CMK (cell line): Measurements from ENCODE around the gene TRIM72.
A peak's percentile ranks its signal among the peaks of the same experiment; 100 is the strongest.
"Not testable (repeated sequence)": the region's sequence is repeated elsewhere in the genome, so short reads cannot be mapped to it uniquely, and the experiment has no call there.

Experiments
- DNase-seq: peaks from one replicate; pipeline ENCODE4 v3.0.0-alpha.2; 2010; ENCODE audit warnings: low read depth

The TRIM72 gene

DNA sequence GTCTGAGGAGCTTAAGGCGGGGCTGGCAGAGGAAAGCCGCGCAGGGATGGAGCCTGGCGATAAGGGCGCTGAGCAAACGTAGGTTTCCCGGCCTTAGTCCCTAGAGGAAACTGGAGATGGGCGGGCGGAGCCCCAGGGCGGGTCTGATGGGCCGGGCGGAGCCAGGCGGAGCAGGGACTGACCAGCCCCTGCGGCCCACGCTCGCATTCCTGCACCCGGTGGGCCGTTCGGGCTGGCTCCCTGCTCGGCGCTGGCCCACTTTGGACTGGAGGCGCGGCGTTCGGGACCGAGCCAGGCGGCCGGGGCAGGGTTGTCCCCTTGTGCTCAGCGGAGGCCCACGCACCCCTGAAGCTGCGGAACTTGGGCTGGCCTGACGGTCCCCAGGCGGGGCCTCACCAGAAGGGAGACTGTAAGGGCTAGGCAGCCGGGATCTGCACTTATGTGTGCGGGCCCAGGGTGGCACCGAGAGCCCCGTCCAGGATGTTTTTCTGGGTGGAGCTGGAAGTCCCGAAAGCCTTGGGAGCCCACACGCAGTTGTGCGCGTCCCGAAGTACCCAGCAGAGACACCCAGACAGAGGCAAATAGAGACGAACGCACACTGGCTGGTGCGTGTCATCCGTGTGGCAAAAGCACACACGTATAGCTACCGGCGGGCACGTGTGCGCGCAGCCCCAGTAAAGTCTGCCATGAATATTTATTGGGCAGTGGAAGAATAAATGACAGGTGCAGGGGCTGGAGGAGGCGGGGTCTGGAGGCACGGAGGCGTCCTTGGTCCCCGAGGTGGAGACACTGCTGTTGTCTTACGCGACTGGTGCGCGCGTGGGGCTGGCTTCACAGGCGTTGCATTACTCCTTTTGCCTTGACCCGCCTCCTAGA lies 1.6 kb downstream of the TRIM72 start:
- no peak for DNase-seq

GRCh38 chr16:31216422-31217135 lies 2.7 kb downstream of the TRIM72 start, which contains the start of gene PYDC1:
Gene PYDC1 (minus strand): TSS chr16:31217135. CDS start chr16:31217028, 107 bp downstream.
- DNase-seq = no peak

DNA sequence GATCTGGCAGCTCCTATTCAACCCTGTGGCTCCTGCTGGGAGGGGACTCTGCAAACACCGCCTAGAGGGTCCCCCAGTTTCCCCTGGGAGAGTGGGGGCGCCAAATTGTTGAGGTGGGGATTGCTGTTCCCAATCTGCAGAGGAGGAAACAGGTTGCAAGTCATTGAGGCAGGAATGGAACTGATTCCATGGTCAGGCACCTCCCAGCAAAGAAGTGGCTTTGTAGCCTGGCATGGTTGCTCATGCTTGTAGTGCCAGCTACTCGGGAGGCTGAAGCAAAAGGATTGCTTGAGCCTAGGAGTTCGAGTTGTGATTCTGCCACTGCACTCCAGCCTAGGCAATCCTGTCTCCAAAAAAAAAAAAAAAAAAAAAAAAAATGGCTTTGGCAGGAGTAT lies 3.2 kb downstream of the TRIM72 start:
- no peak for DNase-seq

DNA sequence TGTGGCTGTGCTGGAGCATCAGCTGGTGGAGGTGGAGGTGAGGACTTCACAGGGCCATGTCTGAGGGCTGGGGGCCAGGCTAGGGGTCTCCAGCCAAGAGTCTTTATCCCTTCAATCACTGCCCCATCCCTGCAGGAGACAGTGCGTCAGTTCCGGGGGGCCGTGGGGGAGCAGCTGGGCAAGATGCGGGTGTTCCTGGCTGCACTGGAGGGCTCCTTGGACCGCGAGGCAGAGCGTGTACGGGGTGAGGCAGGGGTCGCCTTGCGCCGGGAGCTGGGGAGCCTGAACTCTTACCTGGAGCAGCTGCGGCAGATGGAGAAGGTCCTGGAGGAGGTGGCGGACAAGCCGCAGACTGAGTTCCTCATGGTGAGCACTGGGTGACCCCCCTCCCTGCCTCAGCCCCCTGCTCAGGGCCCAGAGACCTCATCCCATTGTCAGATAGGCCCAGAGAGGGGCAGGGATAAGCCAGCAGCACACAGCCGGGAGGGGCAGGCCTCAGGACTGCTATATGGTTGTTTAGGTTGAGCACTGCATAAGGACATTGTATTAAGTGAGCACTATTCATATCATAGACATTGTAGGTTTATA lies 5.3 kb downstream of the TRIM72 start:
- no peak for DNase-seq

DNA sequence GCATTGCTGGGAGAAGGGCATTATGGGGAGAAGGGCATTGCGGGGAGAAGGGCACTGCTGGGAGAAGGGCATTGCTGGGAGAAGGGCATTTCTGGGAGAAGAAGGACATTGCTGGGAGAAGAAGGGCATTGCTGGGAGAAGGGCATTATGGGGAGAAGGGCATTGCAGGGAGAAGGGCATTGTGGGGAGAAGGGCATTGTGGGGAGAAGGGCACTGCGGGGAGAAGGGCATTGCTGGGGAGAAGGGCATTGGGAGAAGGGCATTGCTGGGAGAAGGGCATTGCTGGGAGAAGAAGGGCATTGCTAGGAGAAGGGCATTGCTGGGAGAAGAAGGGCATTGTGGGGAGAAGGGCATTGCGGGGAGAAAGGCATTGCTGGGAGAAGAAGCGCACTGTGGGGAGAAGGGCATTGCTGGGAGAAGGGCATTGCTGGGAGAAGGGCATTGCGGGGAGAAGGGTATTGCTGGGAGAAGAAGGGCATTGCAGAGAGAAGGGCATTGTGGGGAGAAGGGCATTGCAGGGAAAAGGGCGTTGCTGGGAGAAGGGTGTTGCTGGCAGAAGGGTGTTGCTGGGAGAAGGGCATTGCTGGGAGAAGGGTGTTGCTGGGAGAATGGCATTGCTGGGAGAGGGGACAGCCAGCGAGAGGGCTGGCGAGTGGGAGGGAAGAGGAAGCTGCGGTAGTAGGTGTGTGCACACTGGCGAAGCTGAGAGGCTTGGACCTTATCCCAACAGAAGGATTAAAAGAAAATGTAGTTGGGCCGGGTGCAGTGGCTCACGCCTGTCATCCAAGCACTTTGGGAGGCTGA lies 7.6 kb downstream of the TRIM72 start:
- DNase-seq = no peak

GRCh38 chr16:31223044-31223443 lies 9.1 kb downstream of the TRIM72 start:
- no peak for DNase-seq

GRCh38 chr16:31224092-31224955 lies 10.4 kb downstream of the TRIM72 start:
- DNase-seq = no peak

GRCh38 chr16:31225193-31225592 lies 11.3 kb downstream of the TRIM72 start:
- DNase-seq = no peak

GRCh38 chr16:31228206-31228605 lies 14.3 kb downstream of the TRIM72 start:
- no peak for DNase-seq

- no peak for DNase-seq
Measured at GRCh38 chr16:31229501-31229900, 15.6 kb downstream of the TRIM72 start.

DNA sequence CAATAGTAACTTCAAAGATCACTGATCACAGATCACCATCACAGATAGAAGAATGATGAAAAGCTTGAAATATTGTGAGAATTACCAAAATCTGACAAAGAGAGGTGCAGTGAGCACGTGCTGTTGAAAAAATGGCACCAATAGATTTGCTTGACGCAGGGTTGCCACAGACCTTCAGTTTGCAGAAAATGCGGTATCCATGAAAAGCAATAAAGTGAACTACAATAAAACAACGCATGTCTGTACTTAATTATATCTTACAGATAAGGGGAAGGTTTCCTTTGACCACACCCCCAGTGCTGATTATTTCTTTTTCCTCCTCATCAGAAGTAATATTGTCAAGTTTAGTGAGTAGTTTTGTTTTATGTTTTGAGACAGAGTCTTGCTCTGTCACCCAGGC lies 24.1 kb downstream of the TRIM72 start:
- DNase-seq = no peak

- no peak for DNase-seq
Measured at GRCh38 chr16:31242206-31242605, 28.3 kb downstream of the TRIM72 start.

DNA sequence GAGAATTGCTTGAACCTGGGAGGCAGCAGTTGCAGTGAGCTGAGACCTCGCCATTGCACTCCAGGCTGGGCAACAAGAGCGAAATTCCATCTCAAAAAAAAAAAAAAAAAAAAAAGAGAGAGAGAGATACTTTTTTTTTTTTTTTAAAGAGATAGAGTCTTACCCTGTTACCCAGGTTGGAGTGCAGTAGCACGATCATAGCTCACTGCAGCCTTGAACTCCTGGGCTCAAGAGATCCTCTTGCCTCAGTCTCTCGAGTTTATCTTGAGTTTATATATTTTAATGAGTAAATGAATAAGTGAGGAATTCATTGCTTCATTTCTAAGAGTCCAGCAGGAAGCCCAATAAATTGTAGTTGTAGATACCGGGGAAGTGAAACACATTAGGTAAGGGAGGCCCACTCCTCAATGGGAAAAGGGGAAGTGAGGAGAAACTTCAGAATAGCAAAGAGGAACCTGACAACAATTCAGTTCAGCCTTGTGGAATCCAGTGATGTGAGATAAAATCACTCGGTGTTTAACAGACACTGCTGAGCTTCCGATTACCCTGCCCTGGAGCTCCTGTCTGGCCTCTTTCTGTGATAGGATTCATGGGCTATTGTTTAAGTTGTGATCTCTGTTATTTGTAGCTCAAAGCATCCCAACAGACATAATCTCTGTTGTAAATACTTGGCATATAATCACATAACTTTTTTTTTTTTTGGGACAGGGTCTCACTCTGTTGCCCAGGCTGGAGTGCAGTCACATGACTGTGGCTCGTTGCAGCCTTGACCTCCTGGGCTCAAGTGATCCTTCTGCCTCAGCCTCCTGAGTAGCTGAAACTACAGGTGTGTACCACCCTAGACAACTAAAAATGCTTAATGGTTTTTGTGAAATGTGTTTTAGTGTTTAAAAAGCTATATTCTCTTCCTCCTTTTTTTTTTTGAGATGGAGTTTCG lies 30.1 kb downstream of the TRIM72 start:
- DNase-seq = peak; percentile 55

DNA sequence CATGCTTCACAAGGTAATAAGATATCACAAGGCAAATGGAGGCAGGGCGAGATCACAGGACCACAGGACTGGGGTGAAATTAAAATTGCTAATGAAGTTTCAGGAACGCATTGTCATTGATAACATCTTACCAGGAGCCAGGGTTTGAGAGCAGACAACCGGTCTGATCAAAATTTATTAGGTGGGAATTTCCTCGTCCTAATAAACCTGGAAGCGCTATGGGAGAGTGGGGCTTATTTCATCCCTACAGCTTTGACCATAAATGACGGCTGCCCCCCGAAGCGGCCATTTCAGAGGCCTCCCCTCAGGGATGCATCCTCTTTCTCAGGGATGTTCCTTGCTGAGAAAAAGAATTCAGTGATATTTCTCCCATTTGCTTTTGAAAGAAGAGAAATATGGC lies 31.7 kb downstream of the TRIM72 start:
- not testable (repeated sequence) for DNase-seq

DNA sequence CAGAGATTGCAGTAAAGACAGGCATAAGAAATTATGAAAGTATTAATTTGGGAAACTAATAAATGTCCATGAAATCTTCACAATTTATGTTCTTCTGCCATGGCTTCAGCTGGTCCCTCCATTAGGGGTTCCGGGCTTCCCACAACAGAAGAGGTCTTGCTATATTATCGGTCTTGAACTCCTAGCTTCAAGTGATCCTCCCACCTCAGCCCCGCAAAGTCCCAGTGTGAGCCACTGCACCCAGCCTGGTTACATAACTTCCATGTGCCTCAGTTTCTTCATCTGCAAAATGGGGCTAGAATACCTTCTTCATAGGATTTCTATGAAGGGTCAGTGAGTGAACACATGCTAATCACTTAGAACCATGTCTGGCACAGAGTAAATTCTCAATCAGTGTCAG lies 32.4 kb downstream of the TRIM72 start:
- DNase-seq = no peak

DNA sequence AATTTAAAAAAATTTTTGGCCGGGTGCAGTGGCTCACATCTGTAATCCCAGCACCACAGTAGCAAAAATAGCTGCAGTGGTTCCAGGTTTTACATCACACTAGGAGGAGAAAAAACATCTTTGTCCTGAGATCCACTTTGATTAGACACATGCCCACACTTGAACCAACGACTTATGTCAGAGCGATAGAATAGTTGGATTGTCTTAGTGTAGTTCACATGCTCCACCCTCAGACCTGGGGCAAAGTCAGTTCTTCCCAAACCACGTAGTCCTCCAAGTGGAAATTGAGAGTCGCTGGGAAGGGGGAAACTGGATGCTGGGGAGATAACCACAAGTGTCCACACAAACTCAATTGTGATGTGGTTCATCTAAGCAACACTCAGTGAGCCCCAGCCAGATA lies 34.4 kb downstream of the TRIM72 start:
- no peak for DNase-seq

GRCh38 chr16:31250782-31251384 lies 37.0 kb downstream of the TRIM72 start:
- no peak for DNase-seq

DNA sequence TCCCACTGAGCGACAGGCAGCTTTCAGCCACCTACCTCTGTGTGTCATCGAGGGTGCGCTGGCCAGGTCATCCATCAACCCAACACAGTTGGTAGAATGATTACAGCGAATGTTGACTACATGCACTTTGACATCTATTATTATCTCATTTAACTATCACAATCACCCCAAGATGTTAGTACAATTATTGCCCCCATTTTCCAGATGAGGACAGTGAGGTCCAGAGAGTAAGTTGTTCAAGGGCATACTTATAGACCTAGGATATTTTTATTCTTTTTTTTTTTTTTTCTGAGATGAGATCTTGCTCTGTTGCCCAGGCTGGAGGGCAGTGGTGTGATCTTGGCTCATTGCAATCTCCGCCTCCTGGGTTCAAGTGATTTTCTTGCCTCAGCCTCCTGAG lies 37.5 kb downstream of the TRIM72 start:
- DNase-seq = no peak

- DNase-seq = peak; percentile 27
Measured at GRCh38 chr16:31253642-31254045, 39.7 kb downstream of the TRIM72 start.

DNA sequence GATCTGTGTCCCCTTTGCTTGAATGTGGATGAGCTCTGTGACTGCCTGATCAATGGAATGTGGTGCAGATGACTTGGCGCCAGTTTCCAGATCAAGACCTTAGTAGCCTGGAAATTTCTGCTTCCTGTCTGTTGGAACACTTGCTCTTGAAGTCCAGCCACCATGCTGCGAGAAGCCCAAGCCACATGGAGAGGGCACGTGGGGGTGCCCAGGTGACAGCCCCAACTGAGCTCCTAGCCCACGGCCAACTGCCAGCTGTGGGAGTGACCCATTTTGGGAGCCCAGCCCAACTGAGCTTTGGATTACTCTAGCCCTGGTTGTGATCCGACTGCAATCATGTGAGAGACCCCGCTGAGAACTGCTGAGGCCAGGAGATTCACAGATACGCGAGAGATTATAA lies 42.5 kb downstream of the TRIM72 start:
- DNase-seq = no peak
